ENCODE results near the gene SORL1.

- TF ChIP-seq CTCF (IDR thresholded peaks at IDR 0.05) (no peak), POLR2AphosphoS5 (IDR thresholded peaks at IDR 0.05) (no peak), POLR2A (IDR thresholded peaks at IDR 0.05) (no peak)
Measured at GRCh38 chr11:121543836-121544380, 91.8 kb downstream of the SORL1 start.

Data from gastroesophageal sphincter (tissue), 3 donors.